A673 (cell line): ENCODE data around the gene GNAT2.

Experiments
- CTCF ChIP-seq: fragments of 300-800, 200-600 bp; sonication (generic); conservative IDR thresholded peaks from 2 replicates; pipeline ENCODE4 v1.5.1; 2017; ENCODE audit warnings: low read depth, mild to moderate bottlenecking, antibody characterized with exemption, low read length, moderate library complexity, mixed read lengths
- EZH2 ChIP-seq: fragments of 200-600 bp; sonication (generic); IDR thresholded peaks from 2 replicates; pipeline ENCODE4 v1.6.1; 2017; ENCODE audit warnings: borderline replicate concordance, low read depth, mild to moderate bottlenecking, mixed read lengths, antibody characterized with exemption, low read length; ENCODE audit not compliant: poor library complexity, severe bottlenecking

DNA sequence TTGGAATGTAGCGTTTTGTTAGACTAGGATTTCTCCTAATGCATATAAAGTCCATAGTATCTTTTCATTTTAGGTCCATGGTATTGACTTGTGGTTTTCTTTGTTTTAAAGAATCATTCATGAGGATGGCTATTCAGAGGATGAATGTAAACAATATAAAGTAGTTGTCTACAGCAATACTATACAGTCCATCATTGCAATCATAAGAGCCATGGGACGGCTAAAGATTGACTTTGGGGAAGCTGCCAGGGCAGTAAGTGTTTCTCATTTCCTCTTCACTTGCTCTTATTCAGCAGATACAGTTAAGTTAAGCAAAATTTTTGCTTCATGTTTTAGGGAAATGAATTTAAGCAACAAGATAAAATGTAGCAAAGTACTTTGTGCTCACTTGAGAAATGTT, 45.6 kb downstream of the GNAT2 start:
- TF ChIP-seq CTCF = no peak
- TF ChIP-seq EZH2 = no peak
